SK-N-SH (cell line): ENCODE measurements around the gene SLC25A42. TPM values are rescaled to one million over a fixed set of nuclear protein-coding genes. Genes with fewer than 3 reads are reported as not detected.

ENCODE experiments used
- CTCF ChIA-PET: fragments of 300-600, 350-600 bp; formaldehyde crosslinking; extraction: SDS; loops from one replicate; lab custom pipeline; 2021; lab: Yijun Ruan, JAX
- POLR2A ChIA-PET: fragments of 350-600 bp; sonication (Branson Sonifier 250); formaldehyde crosslinking; extraction: SDS; loops from one replicate; lab custom pipeline; 2020; ENCODE audit warnings: antibody characterized with exemption, inconsistent platforms; lab: Yijun Ruan, JAX
- DNase-seq: peaks from one replicate; pipeline ENCODE4 v3.0.0; 2012
- H2AFZ ChIP-seq: fragments of 200-600 bp; sonication (generic); 2 replicates; pipeline ENCODE4 v1.8.1; 2016; ENCODE audit warnings: antibody characterized with exemption, mild to moderate bottlenecking, low read depth
- H3F3A ChIP-seq: fragments of 200-600 bp; sonication (generic); replicated peaks from 2 replicates; pipeline ENCODE3; 2016; ENCODE audit warnings: antibody characterized with exemption, mild to moderate bottlenecking; ENCODE audit not compliant: insufficient read depth
- H3K27ac ChIP-seq, 2 experiments: fragments of 200-500 bp in 1 of 2; fragments of 200-600 bp in 1 of 2; sonication (Bioruptor generic) in 1 of 2; sonication (generic), shearing (Covaris generic) in 1 of 2; 2 replicates each; pipeline versions ENCODE4 v1.5.1 to v1.6.1; 2014 to 2016; ENCODE audit warnings: low read depth in 2 of 2, inconsistent platforms in 1 of 2, low read length in 1 of 2, mild to moderate bottlenecking in 1 of 2, mixed read lengths in 1 of 2
- H3K27me3 ChIP-seq: fragments of 200-600 bp; sonication (generic), shearing (Covaris generic); 2 replicates; pipeline ENCODE4 v1.6.1; 2016; ENCODE audit warnings: mixed run types; ENCODE audit not compliant: insufficient read depth
- H3K36me3 ChIP-seq, 2 experiments: fragments of 200-500 bp in 1 of 2; fragments of 200-600 bp in 1 of 2; sonication (Bioruptor generic) in 1 of 2; sonication (generic) in 1 of 2; replicated peaks in 1 of 2; 2 replicates each; pipeline versions ENCODE3 to v1.5.1; 2014 to 2016; ENCODE audit warnings: low read length in 1 of 2, mild to moderate bottlenecking in 1 of 2; ENCODE audit not compliant: insufficient read depth in 2 of 2, control insufficient read depth in 1 of 2
- H3K4me1 ChIP-seq, 2 experiments: fragments of 200-500 bp in 1 of 2; fragments of 200-600 bp in 1 of 2; sonication (Bioruptor generic) in 1 of 2; sonication (generic), shearing (Covaris generic) in 1 of 2; 2 replicates each; pipeline versions ENCODE4 v1.5.1 to v1.6.1; 2014 to 2016; ENCODE audit warnings: low read depth in 1 of 2, low read length in 1 of 2, mixed run types in 1 of 2; ENCODE audit not compliant: insufficient read depth in 2 of 2, control insufficient read depth in 1 of 2
- H3K4me2 ChIP-seq: fragments of 200-600 bp; sonication (generic), shearing (Covaris generic); 2 replicates; pipeline ENCODE4 v1.6.1; 2017; ENCODE audit warnings: mixed run types
- H3K4me3 ChIP-seq, 2 experiments: fragments of 200-500 bp in 1 of 2; fragments of 200-600 bp in 1 of 2; sonication (Bioruptor generic) in 1 of 2; sonication (generic), shearing (Covaris generic) in 1 of 2; 2 replicates each; pipeline versions ENCODE4 v1.5.1 to v1.8.1; 2014 to 2016; ENCODE audit warnings: low read depth in 2 of 2, inconsistent platforms in 1 of 2, low read length in 1 of 2, mild to moderate bottlenecking in 1 of 2, mixed read lengths in 1 of 2, moderate library complexity in 1 of 2
- H3K79me2 ChIP-seq: fragments of 200-600 bp; sonication (generic); 2 replicates; pipeline ENCODE4 v1.8.1; 2017; ENCODE audit warnings: mild to moderate bottlenecking; ENCODE audit not compliant: insufficient read depth
- H3K9ac ChIP-seq: fragments of 200-600 bp; sonication (generic); 2 replicates; pipeline ENCODE4 v1.6.1; 2017; ENCODE audit warnings: mixed run types
- H3K9me2 ChIP-seq: fragments of 200-600 bp; sonication (generic); 2 replicates; pipeline ENCODE4 v1.6.1; 2017; ENCODE audit warnings: mixed run types
- H3K9me3 ChIP-seq: fragments of 200-600 bp; sonication (generic); 2 replicates; pipeline ENCODE4 v1.6.1; 2017; ENCODE audit warnings: mixed run types, mild to moderate bottlenecking, moderate library complexity
- H4K20me1 ChIP-seq: fragments of 200-600 bp; sonication (generic); 2 replicates; pipeline ENCODE4 v1.6.1; 2017; ENCODE audit warnings: mild to moderate bottlenecking, mixed run types; ENCODE audit not compliant: insufficient read depth
- CTCF ChIP-seq: fragments of 200-600 bp; sonication (generic); IDR thresholded peaks from 2 replicates; pipeline ENCODE4 v1.6.1; 2017; ENCODE audit warnings: antibody characterized with exemption, mild to moderate bottlenecking, moderate library complexity
- EP300 ChIP-seq, 2 experiments: IDR thresholded peaks; 2 replicates each; pipeline versions ENCODE4 v1.4.0 to v1.6.1; 2012; ENCODE audit warnings: borderline replicate concordance in 1 of 2, low read depth in 1 of 2, low read length in 1 of 2
- EZH2phosphoT487 ChIP-seq: fragments of 200-600 bp; sonication (generic); IDR thresholded peaks from 2 replicates; pipeline ENCODE4 v1.6.1; 2017; ENCODE audit warnings: low read depth, mixed run types, mild to moderate bottlenecking, antibody characterized with exemption, moderate library complexity, borderline replicate concordance
- FOXJ3 ChIP-seq: sonication (generic); formaldehyde crosslinking; IDR thresholded peaks from 2 replicates; pipeline ENCODE4 v1.5.1; 2020; ENCODE audit warnings: mild to moderate bottlenecking, missing genetic modification reagents
- MEF2A ChIP-seq: IDR thresholded peaks from 2 replicates; pipeline ENCODE4 v1.4.0; 2012; ENCODE audit warnings: low read depth, borderline replicate concordance
- NFIC ChIP-seq: IDR thresholded peaks from 2 replicates; pipeline ENCODE4 v1.4.0; 2012; ENCODE audit warnings: borderline replicate concordance
- POLR2AphosphoS5 ChIP-seq: IDR thresholded peaks from 2 replicates; pipeline ENCODE4 v1.6.1; 2012; ENCODE audit warnings: low read depth, low read length
- RAD21 ChIP-seq: IDR thresholded peaks from 2 replicates; pipeline ENCODE4 v1.6.1; 2012; ENCODE audit warnings: mild to moderate bottlenecking, low read length
- RCOR1 ChIP-seq: fragments of 150-350 bp; IDR thresholded peaks from 2 replicates; pipeline ENCODE4 v1.6.1; 2017; ENCODE audit warnings: antibody characterized with exemption, low read length
- RFX5 ChIP-seq: IDR thresholded peaks from 2 replicates; pipeline ENCODE4 v1.6.1; 2012; ENCODE audit warnings: mild to moderate bottlenecking, improper control_type of control experiment, low read length
- TCF12 ChIP-seq: IDR thresholded peaks from 2 replicates; pipeline ENCODE4 v1.4.0; 2012
- TEAD4 ChIP-seq: IDR thresholded peaks from 2 replicates; pipeline ENCODE4 v1.4.0; 2012; ENCODE audit warnings: mild to moderate bottlenecking, borderline replicate concordance; ENCODE audit not compliant: insufficient read depth
- WGBS: methylation state at CpG from one replicate; pipeline ENCODE4 v1.1.6; 2017; ENCODE audit warnings: low lambda C conversion rate; 5-methylcytosine and 5-hydroxymethylcytosine counted together
- polyA plus RNA-seq, 3 experiments: library from polyadenylated mRNA; depleted of rRNA; stranded (reverse); fragments of >200 nt; gene quantifications; 2 replicates each; pipeline ENCODE4 v1.2.3, GENCODE V29; 2012
- TF ChIP-seq, protein P1 (sequence below): IDR thresholded peaks from 2 replicates; pipeline ENCODE4 v1.6.1; 2012; ENCODE audit warnings: mild to moderate bottlenecking, low read depth, low read length, moderate library complexity
- TF ChIP-seq, protein P2 (sequence below): IDR thresholded peaks from 2 replicates; pipeline ENCODE4; 2012

The SLC25A42 gene
- polyA plus RNA-seq, 1 of the 3 experiments (the other 2 are of a cell fraction): 6.1 TPM

- Histone ChIP-seq H3K4me2 (no peak overlapping the region), H3K9me2 (no peaks in the 10 kb centered on the region), H3K27ac (no peak overlapping the region), H3K4me3 (no peak overlapping the region), H3K36me3 (peaks cover 0 to 36% of the 10 kb centered on the region in 2 experiments), H3K4me1 (no peaks in the 10 kb centered on the region), H3K9ac (no peak overlapping the region), H3K9me3 (no peaks in the 10 kb centered on the region), H3K27me3 (no peaks in the 10 kb centered on the region), H3F3A (peaks cover 6% of the 10 kb centered on the region), H2AFZ (no peak overlapping the region), H3K79me2 (no peaks in the 10 kb centered on the region), H4K20me1 (no peaks in the 10 kb centered on the region)
- POLR2A ChIA-PET: no interaction called here
- CTCF ChIA-PET: interaction anchor here (1.4 to 3.6 kb wide), 2 partner anchors 59 to 89 kb away, joined by 6 to 13 read pairs; no protein-coding TSS in a partner anchor
- no peak for DNase-seq
- TF ChIP-seq EZH2phosphoT487 (no peak), MEF2A (no peak), CTCF (no peak), FOXJ3 (CRISPR knock-in tag) (no peak), EP300 (IDR thresholded peaks at IDR 0.05; ENCODE audit: borderline replicate concordance in 1 of 2, low read depth in 1 of 2, low read length in 1 of 2) (no peak), RCOR1 (no peak), NFIC (no peak), TEAD4 (no peak), RFX5 (no peak), RAD21 (no peak), TCF12 (no peak), POLR2AphosphoS5 (no peak)
- TF ChIP-seq, protein P1, sequence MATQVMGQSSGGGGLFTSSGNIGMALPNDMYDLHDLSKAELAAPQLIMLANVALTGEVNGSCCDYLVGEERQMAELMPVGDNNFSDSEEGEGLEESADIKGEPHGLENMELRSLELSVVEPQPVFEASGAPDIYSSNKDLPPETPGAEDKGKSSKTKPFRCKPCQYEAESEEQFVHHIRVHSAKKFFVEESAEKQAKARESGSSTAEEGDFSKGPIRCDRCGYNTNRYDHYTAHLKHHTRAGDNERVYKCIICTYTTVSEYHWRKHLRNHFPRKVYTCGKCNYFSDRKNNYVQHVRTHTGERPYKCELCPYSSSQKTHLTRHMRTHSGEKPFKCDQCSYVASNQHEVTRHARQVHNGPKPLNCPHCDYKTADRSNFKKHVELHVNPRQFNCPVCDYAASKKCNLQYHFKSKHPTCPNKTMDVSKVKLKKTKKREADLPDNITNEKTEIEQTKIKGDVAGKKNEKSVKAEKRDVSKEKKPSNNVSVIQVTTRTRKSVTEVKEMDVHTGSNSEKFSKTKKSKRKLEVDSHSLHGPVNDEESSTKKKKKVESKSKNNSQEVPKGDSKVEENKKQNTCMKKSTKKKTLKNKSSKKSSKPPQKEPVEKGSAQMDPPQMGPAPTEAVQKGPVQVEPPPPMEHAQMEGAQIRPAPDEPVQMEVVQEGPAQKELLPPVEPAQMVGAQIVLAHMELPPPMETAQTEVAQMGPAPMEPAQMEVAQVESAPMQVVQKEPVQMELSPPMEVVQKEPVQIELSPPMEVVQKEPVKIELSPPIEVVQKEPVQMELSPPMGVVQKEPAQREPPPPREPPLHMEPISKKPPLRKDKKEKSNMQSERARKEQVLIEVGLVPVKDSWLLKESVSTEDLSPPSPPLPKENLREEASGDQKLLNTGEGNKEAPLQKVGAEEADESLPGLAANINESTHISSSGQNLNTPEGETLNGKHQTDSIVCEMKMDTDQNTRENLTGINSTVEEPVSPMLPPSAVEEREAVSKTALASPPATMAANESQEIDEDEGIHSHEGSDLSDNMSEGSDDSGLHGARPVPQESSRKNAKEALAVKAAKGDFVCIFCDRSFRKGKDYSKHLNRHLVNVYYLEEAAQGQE: no peak
- TF ChIP-seq, protein P2, sequence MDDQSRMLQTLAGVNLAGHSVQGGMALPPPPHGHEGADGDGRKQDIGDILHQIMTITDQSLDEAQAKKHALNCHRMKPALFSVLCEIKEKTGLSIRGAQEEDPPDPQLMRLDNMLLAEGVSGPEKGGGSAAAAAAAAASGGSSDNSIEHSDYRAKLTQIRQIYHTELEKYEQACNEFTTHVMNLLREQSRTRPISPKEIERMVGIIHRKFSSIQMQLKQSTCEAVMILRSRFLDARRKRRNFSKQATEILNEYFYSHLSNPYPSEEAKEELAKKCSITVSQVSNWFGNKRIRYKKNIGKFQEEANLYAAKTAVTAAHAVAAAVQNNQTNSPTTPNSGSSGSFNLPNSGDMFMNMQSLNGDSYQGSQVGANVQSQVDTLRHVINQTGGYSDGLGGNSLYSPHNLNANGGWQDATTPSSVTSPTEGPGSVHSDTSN: no peak
- 91% methylated on average over 5 of the region's 13 CpGs for WGBS
Observed at GRCh38 chr19:19057317-19057716, 6.5 kb upstream of the SLC25A42 start.
